WTC11 (cell line): Measurements from ENCODE around the gene IL11RA. TPM values are rescaled to one million over a fixed set of nuclear protein-coding genes. Genes with fewer than 3 reads are reported as not detected.

ENCODE experiments used
- ATAC-seq: fragments of 200-7000 bp; cut with Tn5 transposase; 2 replicates; pipeline ENCODE4 v1.10.0; 2021; ENCODE audit warnings: mild to moderate bottlenecking, moderate library complexity
- CTCF ChIA-PET: fragments of 300-600 bp; sonication (Branson Sonifier 250); formaldehyde crosslinking; loops from one replicate; lab custom pipeline; 2021; ENCODE audit warnings: antibody characterized with exemption; lab: Charles Lee
- POLR2A ChIA-PET: fragments of 350-600 bp; sonication (Branson Sonifier 250); formaldehyde crosslinking; loops from one replicate; lab custom pipeline; 2021; ENCODE audit warnings: antibody characterized with exemption; lab: Charles Lee
- DNase-seq: peaks from one replicate; pipeline ENCODE4 v3.0.0; 2021; ENCODE audit warnings: low spot score
- H3K27ac Mint-ChIP-seq: 2 replicates; pipeline ENCODE4 v1.8.0; 2021; ENCODE audit warnings: mixed read lengths
- H3K27me3 Mint-ChIP-seq: 2 replicates; pipeline ENCODE4 v1.8.0; 2021; ENCODE audit warnings: low read depth, mild to moderate bottlenecking, moderate library complexity, mixed read lengths
- H3K36me3 Mint-ChIP-seq: 2 replicates; pipeline ENCODE4 v1.8.0; 2021; ENCODE audit warnings: mixed read lengths
- H3K4me1 Mint-ChIP-seq: 2 replicates; pipeline ENCODE4 v1.8.0; 2022; ENCODE audit warnings: mixed read lengths
- H3K4me3 Mint-ChIP-seq: 2 replicates; pipeline ENCODE4 v1.8.0; 2021; ENCODE audit warnings: mild to moderate bottlenecking, moderate library complexity, mixed read lengths
- H3K9me3 Mint-ChIP-seq: 2 replicates; pipeline ENCODE4 v1.8.0; 2021; ENCODE audit warnings: mixed read lengths
- CREB1 ChIP-seq: sonication (generic); formaldehyde crosslinking; IDR thresholded peaks from 2 replicates; pipeline ENCODE4 v1.8.0; 2023; ENCODE audit warnings: mild to moderate bottlenecking, missing genetic modification reagents
- EMX1 ChIP-seq: fragments of 250-450 bp; sonication (Bioruptor Pico); IDR thresholded peaks from 2 replicates; pipeline ENCODE4 v1.8.0; 2021; ENCODE audit warnings: mild to moderate bottlenecking
- FOXJ3 ChIP-seq: sonication (generic); formaldehyde crosslinking; IDR thresholded peaks from 2 replicates; pipeline ENCODE4 v1.9.0; 2021; ENCODE audit warnings: missing genetic modification reagents, mild to moderate bottlenecking, borderline replicate concordance
- GTF2I ChIP-seq: fragments of 250-450 bp; sonication (Bioruptor Pico); conservative IDR thresholded peaks from 2 replicates; pipeline ENCODE4 v1.4.0; 2021; ENCODE audit warnings: mild to moderate bottlenecking
- HMGA2 ChIP-seq: fragments of 250-450 bp; sonication (Bioruptor Pico); IDR thresholded peaks from 2 replicates; pipeline ENCODE4 v1.4.0; 2021; ENCODE audit warnings: mild to moderate bottlenecking, moderate library complexity
- KAT7 ChIP-seq: sonication (generic); formaldehyde crosslinking; IDR thresholded peaks from 2 replicates; pipeline ENCODE4 v1.8.1; 2023; ENCODE audit warnings: missing genetic modification reagents, mild to moderate bottlenecking, borderline replicate concordance
- NFATC4 ChIP-seq: fragments of 250-450 bp; sonication (Bioruptor Pico); IDR thresholded peaks from 2 replicates; pipeline ENCODE4 v1.9.0; 2021; ENCODE audit warnings: mild to moderate bottlenecking
- NFE2L1 ChIP-seq: sonication (generic); formaldehyde crosslinking; IDR thresholded peaks from 2 replicates; pipeline ENCODE4 v1.8.1; 2023; ENCODE audit warnings: missing genetic modification reagents
- RORB ChIP-seq: fragments of 250-450 bp; sonication (Bioruptor Pico); IDR thresholded peaks from 2 replicates; pipeline ENCODE4 v1.9.0; 2021; ENCODE audit warnings: mild to moderate bottlenecking
- SMAD3 ChIP-seq: sonication (generic); formaldehyde crosslinking; IDR thresholded peaks from 2 replicates; pipeline ENCODE4 v1.8.0; 2022; ENCODE audit warnings: missing genetic modification reagents, mild to moderate bottlenecking, borderline replicate concordance
- TEAD1 ChIP-seq: sonication (generic); formaldehyde crosslinking; IDR thresholded peaks from 2 replicates; pipeline ENCODE4 v1.8.0; 2022; ENCODE audit warnings: mild to moderate bottlenecking, missing genetic modification reagents
- ZNF138 ChIP-seq: sonication (generic); formaldehyde crosslinking; conservative IDR thresholded peaks from 2 replicates; pipeline ENCODE4 v1.8.1; 2022; ENCODE audit warnings: mild to moderate bottlenecking, moderate library complexity, missing genetic modification reagents
- ZNF219 ChIP-seq: sonication (generic); formaldehyde crosslinking; IDR thresholded peaks from 2 replicates; pipeline ENCODE4 v1.8.0; 2023; ENCODE audit warnings: missing genetic modification reagents, mild to moderate bottlenecking, borderline replicate concordance
- ZNF232 ChIP-seq: sonication (generic); formaldehyde crosslinking; IDR thresholded peaks from 2 replicates; pipeline ENCODE4 v1.8.0; 2022; ENCODE audit warnings: mild to moderate bottlenecking, missing genetic modification reagents
- total RNA-seq: library from RNA; stranded (reverse); gene quantifications from 3 replicates; pipeline ENCODE4 v1.2.3, GENCODE V29; 2021
- TF ChIP-seq, protein P1 (sequence below): sonication (generic); formaldehyde crosslinking; IDR thresholded peaks from 2 replicates; pipeline ENCODE4 v1.8.1; 2022; ENCODE audit warnings: low read depth, mild to moderate bottlenecking, moderate library complexity, missing genetic modification reagents, borderline replicate concordance
- TF ChIP-seq, protein P2 (sequence below): sonication (generic); formaldehyde crosslinking; IDR thresholded peaks from 2 replicates; pipeline ENCODE4 v1.8.0; 2023; ENCODE audit warnings: mild to moderate bottlenecking, missing genetic modification reagents
- TF ChIP-seq, protein P3 (sequence below): sonication (generic); formaldehyde crosslinking; IDR thresholded peaks from 2 replicates; pipeline ENCODE4 v1.8.1; 2022; ENCODE audit warnings: low read depth, missing genetic modification reagents, borderline replicate concordance
- TF ChIP-seq, protein P4 (sequence below): sonication (generic); formaldehyde crosslinking; IDR thresholded peaks from 2 replicates; pipeline ENCODE4 v1.8.0; 2023; ENCODE audit warnings: missing genetic modification reagents
- TF ChIP-seq, protein P5 (sequence below): fragments of 200-600 bp; IDR thresholded peaks from 2 replicates; pipeline ENCODE4 v1.8.0; 2022; ENCODE audit warnings: antibody characterized with exemption
- TF ChIP-seq, protein P6 (sequence below): fragments of 250-450 bp; sonication (Bioruptor Pico); conservative IDR thresholded peaks from 2 replicates; pipeline ENCODE4 v1.9.0; 2021; ENCODE audit warnings: mild to moderate bottlenecking
- TF ChIP-seq, protein P7 (sequence below): sonication (generic); formaldehyde crosslinking; IDR thresholded peaks from 2 replicates; pipeline ENCODE4 v1.8.0; 2022; ENCODE audit warnings: missing genetic modification reagents

IL11RA gene
- total RNA-seq, 1 experiment from 2014 or later = 8.6 TPM

DNA sequence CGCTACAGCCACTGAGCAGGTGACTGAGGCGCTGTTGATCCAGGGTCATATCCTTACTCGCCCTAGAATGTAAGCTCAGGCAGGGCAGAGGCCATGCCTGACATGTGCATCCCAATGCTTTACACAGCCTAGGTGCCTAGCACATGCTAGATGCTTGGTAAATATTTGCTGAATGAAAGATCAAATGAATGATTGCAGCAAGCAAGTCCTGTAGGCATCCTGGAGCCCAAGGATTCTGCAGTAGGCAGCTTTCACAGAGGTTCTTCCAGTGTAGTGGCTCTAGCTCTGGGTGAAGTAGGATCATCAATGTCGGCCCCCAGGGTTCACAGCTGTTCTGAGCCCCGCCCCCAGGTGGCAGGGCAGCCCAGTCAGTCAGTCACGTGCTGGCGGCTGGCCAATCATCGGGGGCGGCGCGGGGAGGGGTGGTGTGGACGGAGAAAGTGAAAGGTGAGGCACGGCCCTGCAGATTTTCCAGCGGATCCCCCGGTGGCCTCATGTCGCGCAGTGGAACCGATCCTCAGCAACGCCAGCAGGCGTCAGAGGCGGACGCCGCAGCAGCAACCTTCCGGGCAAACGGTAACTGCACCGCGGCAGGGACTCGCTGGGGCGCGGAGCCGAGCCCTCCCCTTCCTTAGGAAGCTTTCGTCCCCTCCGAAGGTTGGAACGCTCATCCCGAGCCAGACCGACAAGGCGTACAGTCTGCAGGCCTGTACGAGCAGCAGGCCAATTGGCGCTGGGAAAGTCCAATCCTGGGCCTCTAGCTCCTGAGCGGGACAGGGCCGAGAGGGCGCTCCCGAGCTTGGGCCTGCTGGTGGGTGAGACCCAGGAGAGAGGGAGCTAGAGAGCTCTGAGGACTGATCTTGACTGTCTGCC, 5.5 kb upstream of the IL11RA start, which contains the start of gene GALT:
Gene GALT (plus strand): TSS at position 465 of the 873 bp plus-strand sequence. CDS start 30 bp downstream, at position 495.
- H3K27ac Mint-ChIP-seq = peak within 1 kb of the TSS; percentile 76
- TF ChIP-seq FOXJ3 (no peak), NFE2L1 (CRISPR knock-in tag) (peak; percentile 79), CREB1 (CRISPR knock-in tag) (peak; percentile 48; the same call in 1 of the 2 replicates), SMAD3 (peak; percentile 59; the same call in 1 of the 2 replicates), ZNF232 (CRISPR knock-in tag) (no peak), ZNF219 (CRISPR knock-in tag) (no peak), KAT7 (no peak), ZNF138 (CRISPR knock-in tag) (0 out of 2 replicates have a peak, but pooled peaks have one; percentile 34), GTF2I (CRISPR knock-in tag) (no peak), EMX1 (CRISPR knock-in tag) (no peak), TEAD1 (CRISPR knock-in tag) (peak; percentile 26; the same call in 1 of the 2 replicates), NFATC4 (CRISPR knock-in tag) (0 out of 2 replicates have a peak, but pooled peaks have one; percentile 15), HMGA2 (CRISPR knock-in tag) (no peak), RORB (CRISPR knock-in tag) (no peak)
- TF ChIP-seq, protein P1, sequence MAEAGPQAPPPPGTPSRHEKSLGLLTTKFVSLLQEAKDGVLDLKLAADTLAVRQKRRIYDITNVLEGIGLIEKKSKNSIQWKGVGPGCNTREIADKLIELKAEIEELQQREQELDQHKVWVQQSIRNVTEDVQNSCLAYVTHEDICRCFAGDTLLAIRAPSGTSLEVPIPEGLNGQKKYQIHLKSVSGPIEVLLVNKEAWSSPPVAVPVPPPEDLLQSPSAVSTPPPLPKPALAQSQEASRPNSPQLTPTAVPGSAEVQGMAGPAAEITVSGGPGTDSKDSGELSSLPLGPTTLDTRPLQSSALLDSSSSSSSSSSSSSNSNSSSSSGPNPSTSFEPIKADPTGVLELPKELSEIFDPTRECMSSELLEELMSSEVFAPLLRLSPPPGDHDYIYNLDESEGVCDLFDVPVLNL (CRISPR knock-in tag) = no peak
- TF ChIP-seq, protein P2, sequence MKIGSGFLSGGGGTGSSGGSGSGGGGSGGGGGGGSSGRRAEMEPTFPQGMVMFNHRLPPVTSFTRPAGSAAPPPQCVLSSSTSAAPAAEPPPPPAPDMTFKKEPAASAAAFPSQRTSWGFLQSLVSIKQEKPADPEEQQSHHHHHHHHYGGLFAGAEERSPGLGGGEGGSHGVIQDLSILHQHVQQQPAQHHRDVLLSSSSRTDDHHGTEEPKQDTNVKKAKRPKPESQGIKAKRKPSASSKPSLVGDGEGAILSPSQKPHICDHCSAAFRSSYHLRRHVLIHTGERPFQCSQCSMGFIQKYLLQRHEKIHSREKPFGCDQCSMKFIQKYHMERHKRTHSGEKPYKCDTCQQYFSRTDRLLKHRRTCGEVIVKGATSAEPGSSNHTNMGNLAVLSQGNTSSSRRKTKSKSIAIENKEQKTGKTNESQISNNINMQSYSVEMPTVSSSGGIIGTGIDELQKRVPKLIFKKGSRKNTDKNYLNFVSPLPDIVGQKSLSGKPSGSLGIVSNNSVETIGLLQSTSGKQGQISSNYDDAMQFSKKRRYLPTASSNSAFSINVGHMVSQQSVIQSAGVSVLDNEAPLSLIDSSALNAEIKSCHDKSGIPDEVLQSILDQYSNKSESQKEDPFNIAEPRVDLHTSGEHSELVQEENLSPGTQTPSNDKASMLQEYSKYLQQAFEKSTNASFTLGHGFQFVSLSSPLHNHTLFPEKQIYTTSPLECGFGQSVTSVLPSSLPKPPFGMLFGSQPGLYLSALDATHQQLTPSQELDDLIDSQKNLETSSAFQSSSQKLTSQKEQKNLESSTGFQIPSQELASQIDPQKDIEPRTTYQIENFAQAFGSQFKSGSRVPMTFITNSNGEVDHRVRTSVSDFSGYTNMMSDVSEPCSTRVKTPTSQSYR (CRISPR knock-in tag) = peak; percentile 66; the same call in 1 of the 2 replicates
- TF ChIP-seq, protein P3, sequence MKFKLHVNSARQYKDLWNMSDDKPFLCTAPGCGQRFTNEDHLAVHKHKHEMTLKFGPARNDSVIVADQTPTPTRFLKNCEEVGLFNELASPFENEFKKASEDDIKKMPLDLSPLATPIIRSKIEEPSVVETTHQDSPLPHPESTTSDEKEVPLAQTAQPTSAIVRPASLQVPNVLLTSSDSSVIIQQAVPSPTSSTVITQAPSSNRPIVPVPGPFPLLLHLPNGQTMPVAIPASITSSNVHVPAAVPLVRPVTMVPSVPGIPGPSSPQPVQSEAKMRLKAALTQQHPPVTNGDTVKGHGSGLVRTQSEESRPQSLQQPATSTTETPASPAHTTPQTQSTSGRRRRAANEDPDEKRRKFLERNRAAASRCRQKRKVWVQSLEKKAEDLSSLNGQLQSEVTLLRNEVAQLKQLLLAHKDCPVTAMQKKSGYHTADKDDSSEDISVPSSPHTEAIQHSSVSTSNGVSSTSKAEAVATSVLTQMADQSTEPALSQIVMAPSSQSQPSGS = no peak
- TF ChIP-seq, protein P4, sequence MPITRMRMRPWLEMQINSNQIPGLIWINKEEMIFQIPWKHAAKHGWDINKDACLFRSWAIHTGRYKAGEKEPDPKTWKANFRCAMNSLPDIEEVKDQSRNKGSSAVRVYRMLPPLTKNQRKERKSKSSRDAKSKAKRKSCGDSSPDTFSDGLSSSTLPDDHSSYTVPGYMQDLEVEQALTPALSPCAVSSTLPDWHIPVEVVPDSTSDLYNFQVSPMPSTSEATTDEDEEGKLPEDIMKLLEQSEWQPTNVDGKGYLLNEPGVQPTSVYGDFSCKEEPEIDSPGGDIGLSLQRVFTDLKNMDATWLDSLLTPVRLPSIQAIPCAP (CRISPR knock-in tag) = no peak
- TF ChIP-seq, protein P5, sequence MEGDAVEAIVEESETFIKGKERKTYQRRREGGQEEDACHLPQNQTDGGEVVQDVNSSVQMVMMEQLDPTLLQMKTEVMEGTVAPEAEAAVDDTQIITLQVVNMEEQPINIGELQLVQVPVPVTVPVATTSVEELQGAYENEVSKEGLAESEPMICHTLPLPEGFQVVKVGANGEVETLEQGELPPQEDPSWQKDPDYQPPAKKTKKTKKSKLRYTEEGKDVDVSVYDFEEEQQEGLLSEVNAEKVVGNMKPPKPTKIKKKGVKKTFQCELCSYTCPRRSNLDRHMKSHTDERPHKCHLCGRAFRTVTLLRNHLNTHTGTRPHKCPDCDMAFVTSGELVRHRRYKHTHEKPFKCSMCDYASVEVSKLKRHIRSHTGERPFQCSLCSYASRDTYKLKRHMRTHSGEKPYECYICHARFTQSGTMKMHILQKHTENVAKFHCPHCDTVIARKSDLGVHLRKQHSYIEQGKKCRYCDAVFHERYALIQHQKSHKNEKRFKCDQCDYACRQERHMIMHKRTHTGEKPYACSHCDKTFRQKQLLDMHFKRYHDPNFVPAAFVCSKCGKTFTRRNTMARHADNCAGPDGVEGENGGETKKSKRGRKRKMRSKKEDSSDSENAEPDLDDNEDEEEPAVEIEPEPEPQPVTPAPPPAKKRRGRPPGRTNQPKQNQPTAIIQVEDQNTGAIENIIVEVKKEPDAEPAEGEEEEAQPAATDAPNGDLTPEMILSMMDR = no peak
- TF ChIP-seq, protein P6, sequence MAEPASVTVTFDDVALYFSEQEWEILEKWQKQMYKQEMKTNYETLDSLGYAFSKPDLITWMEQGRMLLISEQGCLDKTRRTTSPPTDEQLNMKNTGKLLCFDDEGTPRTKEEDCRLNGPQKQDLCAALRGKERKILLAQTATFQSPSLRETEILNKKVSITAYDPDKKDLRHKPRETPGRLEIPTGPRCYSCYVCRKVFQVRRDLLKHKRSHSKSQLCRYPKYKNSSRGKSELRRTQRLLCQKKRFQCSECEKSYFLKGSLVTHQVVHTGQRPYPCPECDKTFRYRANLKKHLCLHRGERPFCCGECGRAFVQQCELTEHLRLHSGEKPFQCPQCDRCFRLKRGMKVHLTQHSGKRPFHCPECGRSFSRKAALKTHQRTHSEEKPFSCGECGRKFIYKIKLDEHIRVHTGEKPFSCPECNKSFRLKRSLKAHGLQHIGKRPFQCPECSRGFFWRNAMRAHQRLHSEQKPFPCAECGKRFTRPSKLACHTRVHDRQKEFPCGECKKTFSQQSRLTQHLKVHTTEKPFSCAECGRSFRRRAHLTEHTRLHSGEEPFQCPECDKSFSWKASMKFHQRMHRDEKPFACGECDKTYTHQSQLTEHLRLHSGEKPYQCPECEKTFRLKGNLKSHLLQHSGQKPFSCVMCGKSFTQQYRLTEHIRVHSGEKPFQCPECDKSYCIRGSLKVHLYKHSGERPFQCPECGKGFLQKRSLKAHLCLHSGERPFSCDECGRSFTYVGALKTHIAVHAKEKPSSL (CRISPR knock-in tag) = no peak
- TF ChIP-seq, protein P7, sequence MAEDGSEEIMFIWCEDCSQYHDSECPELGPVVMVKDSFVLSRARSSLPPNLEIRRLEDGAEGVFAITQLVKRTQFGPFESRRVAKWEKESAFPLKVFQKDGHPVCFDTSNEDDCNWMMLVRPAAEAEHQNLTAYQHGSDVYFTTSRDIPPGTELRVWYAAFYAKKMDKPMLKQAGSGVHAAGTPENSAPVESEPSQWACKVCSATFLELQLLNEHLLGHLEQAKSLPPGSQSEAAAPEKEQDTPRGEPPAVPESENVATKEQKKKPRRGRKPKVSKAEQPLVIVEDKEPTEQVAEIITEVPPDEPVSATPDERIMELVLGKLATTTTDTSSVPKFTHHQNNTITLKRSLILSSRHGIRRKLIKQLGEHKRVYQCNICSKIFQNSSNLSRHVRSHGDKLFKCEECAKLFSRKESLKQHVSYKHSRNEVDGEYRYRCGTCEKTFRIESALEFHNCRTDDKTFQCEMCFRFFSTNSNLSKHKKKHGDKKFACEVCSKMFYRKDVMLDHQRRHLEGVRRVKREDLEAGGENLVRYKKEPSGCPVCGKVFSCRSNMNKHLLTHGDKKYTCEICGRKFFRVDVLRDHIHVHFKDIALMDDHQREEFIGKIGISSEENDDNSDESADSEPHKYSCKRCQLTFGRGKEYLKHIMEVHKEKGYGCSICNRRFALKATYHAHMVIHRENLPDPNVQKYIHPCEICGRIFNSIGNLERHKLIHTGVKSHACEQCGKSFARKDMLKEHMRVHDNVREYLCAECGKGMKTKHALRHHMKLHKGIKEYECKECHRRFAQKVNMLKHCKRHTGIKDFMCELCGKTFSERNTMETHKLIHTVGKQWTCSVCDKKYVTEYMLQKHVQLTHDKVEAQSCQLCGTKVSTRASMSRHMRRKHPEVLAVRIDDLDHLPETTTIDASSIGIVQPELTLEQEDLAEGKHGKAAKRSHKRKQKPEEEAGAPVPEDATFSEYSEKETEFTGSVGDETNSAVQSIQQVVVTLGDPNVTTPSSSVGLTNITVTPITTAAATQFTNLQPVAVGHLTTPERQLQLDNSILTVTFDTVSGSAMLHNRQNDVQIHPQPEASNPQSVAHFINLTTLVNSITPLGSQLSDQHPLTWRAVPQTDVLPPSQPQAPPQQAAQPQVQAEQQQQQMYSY (CRISPR knock-in tag) = no peak; the same call in 1 of the 2 replicates

More for the DNA sequence above, 5.5 kb upstream of the IL11RA start, which contains the start of gene GALT:
- ATAC-seq (peak; percentile 87), DNase-seq (peak; percentile 95)
- POLR2A ChIA-PET = interaction anchor here (1.0 to 2.5 kb wide), 4 partner anchors 9 to 19 kb away, joined by 3 to 25 read pairs (median 10); partner anchors contain the start of gene SIGMAR1
- H3K9me3 Mint-ChIP-seq = no peaks in the 10 kb centered on the region
- H3K4me1 Mint-ChIP-seq = peaks cover 34% of the 10 kb centered on the region
- H3K27me3 Mint-ChIP-seq = no peaks in the 10 kb centered on the region
- peak within 1 kb of the TSS; percentile 85 for H3K4me3 Mint-ChIP-seq
- CTCF ChIA-PET = interaction anchor here (0.6 to 5.6 kb wide), 18 partner anchors 10 to 284 kb away, joined by 3 to 94 read pairs (median 8); partner anchors contain the start of genes ARID3C, CCL27, DCTN3 and SIGMAR1
- H3K36me3 Mint-ChIP-seq = peaks cover 18% of the 10 kb centered on the region
